A673 (cell line): Measurements from ENCODE around the gene PXDN.

Experiments used
- EZH2 ChIP-seq: fragments of 200-600 bp; sonication (generic); IDR thresholded peaks from 2 replicates; pipeline ENCODE4 v1.6.1; 2017; ENCODE audit warnings: borderline replicate concordance, low read depth, mild to moderate bottlenecking, mixed read lengths, antibody characterized with exemption, low read length; ENCODE audit not compliant: poor library complexity, severe bottlenecking
- TF ChIP-seq, protein P1 (sequence below): fragments of 300-800, 200-600 bp; sonication (generic); conservative IDR thresholded peaks from 2 replicates; pipeline ENCODE4 v1.5.1; 2017; ENCODE audit warnings: low read depth, mild to moderate bottlenecking, antibody characterized with exemption, low read length, moderate library complexity, mixed read lengths

DNA sequence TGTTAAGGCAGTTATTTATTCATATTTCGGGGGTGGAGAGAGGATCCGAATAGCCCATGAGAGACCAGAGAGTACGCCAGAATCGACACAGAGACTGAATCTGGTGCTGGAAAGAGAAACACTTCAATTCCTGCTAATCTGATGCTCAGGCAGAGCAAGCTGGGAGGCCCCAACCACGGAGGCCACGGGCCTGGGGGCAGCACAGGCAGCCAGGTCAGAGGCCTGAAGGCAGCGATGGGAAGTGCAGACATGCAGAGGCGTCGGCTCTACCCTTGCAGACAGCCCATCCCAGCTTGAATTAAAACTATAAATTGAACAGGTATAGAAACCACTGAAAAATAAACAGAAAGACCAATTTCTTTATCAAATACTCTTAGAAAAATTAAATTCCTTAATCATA lies 50.6 kb downstream of the PXDN start:
- TF ChIP-seq, protein P1, sequence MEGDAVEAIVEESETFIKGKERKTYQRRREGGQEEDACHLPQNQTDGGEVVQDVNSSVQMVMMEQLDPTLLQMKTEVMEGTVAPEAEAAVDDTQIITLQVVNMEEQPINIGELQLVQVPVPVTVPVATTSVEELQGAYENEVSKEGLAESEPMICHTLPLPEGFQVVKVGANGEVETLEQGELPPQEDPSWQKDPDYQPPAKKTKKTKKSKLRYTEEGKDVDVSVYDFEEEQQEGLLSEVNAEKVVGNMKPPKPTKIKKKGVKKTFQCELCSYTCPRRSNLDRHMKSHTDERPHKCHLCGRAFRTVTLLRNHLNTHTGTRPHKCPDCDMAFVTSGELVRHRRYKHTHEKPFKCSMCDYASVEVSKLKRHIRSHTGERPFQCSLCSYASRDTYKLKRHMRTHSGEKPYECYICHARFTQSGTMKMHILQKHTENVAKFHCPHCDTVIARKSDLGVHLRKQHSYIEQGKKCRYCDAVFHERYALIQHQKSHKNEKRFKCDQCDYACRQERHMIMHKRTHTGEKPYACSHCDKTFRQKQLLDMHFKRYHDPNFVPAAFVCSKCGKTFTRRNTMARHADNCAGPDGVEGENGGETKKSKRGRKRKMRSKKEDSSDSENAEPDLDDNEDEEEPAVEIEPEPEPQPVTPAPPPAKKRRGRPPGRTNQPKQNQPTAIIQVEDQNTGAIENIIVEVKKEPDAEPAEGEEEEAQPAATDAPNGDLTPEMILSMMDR = no peak
- no peak for TF ChIP-seq EZH2
